B cell (primary cell): ENCODE measurements around the gene VPS37C. TPM values are rescaled to one million over a fixed set of nuclear protein-coding genes. Genes with fewer than 3 reads are reported as not detected.

Source experiments
- ATAC-seq: fragments of 200-7000 bp; cut with Tn5 transposase; one replicate; pipeline ENCODE4 v1.10.0; 2021; ENCODE audit warnings: low read depth, mild to moderate bottlenecking, moderate number of reproducible peaks, moderate library complexity
- CTCF ChIA-PET: fragments of 350-600 bp; sonication (Branson Sonifier 250); formaldehyde crosslinking; loops from one replicate; lab custom pipeline; 2021; ENCODE audit warnings: antibody characterized with exemption, inconsistent platforms; lab: Charles Lee
- POLR2A ChIA-PET: fragments of 350-600 bp; sonication (Branson Sonifier 250); formaldehyde crosslinking; loops from one replicate; lab custom pipeline; 2021; ENCODE audit warnings: antibody characterized with exemption; lab: Charles Lee
- DNase-seq: peaks from one replicate; pipeline ENCODE4 v3.0.0; 2013
- H2AFZ ChIP-seq: 2 replicates; pipeline ENCODE4 v1.6.1; 2012; ENCODE audit warnings: mild to moderate bottlenecking, low read depth, low read length; ENCODE audit not compliant: insufficient read depth, poor library complexity, severe bottlenecking
- H3K27ac ChIP-seq, 2 donors: 1 replicate in 1 of 2; 2 replicates in 1 of 2; pipeline ENCODE4 v1.5.1; 2012 to 2013; ENCODE audit warnings: low read length in 2 of 2, mild to moderate bottlenecking in 2 of 2, moderate library complexity in 1 of 2
- H3K27me3 ChIP-seq, 4 experiments: fragments of 200-600 bp in 1 of 4; sonication (generic) in 1 of 4; replicated peaks in 1 of 4; 1 replicate in 2 of 4; 2 replicates in 2 of 4; pipeline versions ENCODE4 v1.6.1 to v1.7.0; 2013 to 2016; ENCODE audit warnings: low read length in 3 of 4, mild to moderate bottlenecking in 2 of 4, mixed read lengths in 1 of 4, moderate library complexity in 1 of 4; ENCODE audit not compliant: insufficient read depth in 4 of 4, control insufficient read depth in 3 of 4; ENCODE audit errors: control extremely low read depth in 1 of 4
- H3K36me3 ChIP-seq, 2 experiments: replicated peaks in 1 of 2; 1 replicate in 1 of 2; 2 replicates in 1 of 2; pipeline versions ENCODE4 v1.6.1 to v1.7.1; 2013; ENCODE audit warnings: low read length in 1 of 2; ENCODE audit not compliant: insufficient read depth in 2 of 2, control insufficient read depth in 1 of 2; ENCODE audit errors: control extremely low read depth in 1 of 2, extremely low read depth in 1 of 2
- H3K4me1 ChIP-seq, 2 donors: fragments of 200-600 bp in 1 of 2; sonication (generic) in 1 of 2; 1 replicate in 1 of 2; 2 replicates in 1 of 2; pipeline versions ENCODE4 v1.5.1 to v1.6.1; 2013 to 2017; ENCODE audit warnings: low read length in 2 of 2; ENCODE audit not compliant: control insufficient read depth in 2 of 2, insufficient read depth in 2 of 2
- H3K4me2 ChIP-seq: replicated peaks from 2 replicates; pipeline ENCODE3; 2012; ENCODE audit warnings: mild to moderate bottlenecking, low read depth, low read length; ENCODE audit not compliant: poor library complexity, severe bottlenecking
- H3K4me3 ChIP-seq, 5 experiments: fragments of 200-600 bp in 1 of 5; sonication (generic) in 1 of 5; 1 replicate in 3 of 5; 2 replicates in 2 of 5; pipeline versions ENCODE4 v1.5.1 to v1.7.0; 2011 to 2016; ENCODE audit warnings: low read length in 4 of 5, mild to moderate bottlenecking in 4 of 5, low read depth in 2 of 5, control low read depth in 1 of 5, moderate library complexity in 1 of 5; ENCODE audit not compliant: insufficient read depth in 1 of 5; ENCODE audit errors: control extremely low read depth in 1 of 5, extremely low read depth in 1 of 5
- H3K79me2 ChIP-seq: fragments of 200-600 bp; sonication (generic); one replicate; pipeline ENCODE4 v1.6.0; 2016; ENCODE audit warnings: low read length; ENCODE audit not compliant: control insufficient read depth, insufficient read depth
- H3K9ac ChIP-seq: fragments of 200-600 bp; sonication (generic); 2 replicates; pipeline ENCODE4 v1.6.1; 2017; ENCODE audit warnings: mild to moderate bottlenecking, low read length, moderate library complexity
- H3K9me3 ChIP-seq, 3 donors: one replicate each; pipeline versions ENCODE4 v1.6.1 to v1.7.1; 2013; ENCODE audit warnings: low read length in 2 of 3; ENCODE audit not compliant: control insufficient read depth in 2 of 3, insufficient read depth in 1 of 3; ENCODE audit errors: control extremely low read depth in 1 of 3
- H4K20me1 ChIP-seq: 2 replicates; pipeline ENCODE4 v1.6.0; 2012; ENCODE audit warnings: mild to moderate bottlenecking, low read length; ENCODE audit not compliant: insufficient read depth, control insufficient read depth, poor library complexity, severe bottlenecking
- H3K27ac Mint-ChIP-seq: one replicate; pipeline ENCODE4 v1.8.0; 2021; ENCODE audit warnings: mixed read lengths
- H3K27me3 Mint-ChIP-seq: one replicate; pipeline ENCODE4 v1.8.0; 2021; ENCODE audit warnings: mixed read lengths
- H3K4me1 Mint-ChIP-seq: one replicate; pipeline ENCODE4 v1.8.0; 2021; ENCODE audit warnings: mixed read lengths
- H3K4me3 Mint-ChIP-seq: one replicate; pipeline ENCODE4 v1.8.0; 2021; ENCODE audit warnings: mixed read lengths
- H3K9me3 Mint-ChIP-seq: one replicate; pipeline ENCODE4 v1.8.0; 2022; ENCODE audit warnings: mixed read lengths; ENCODE audit not compliant: insufficient read depth
- CTCF ChIP-seq: fragments of 200-600 bp; IDR thresholded peaks from one replicate; pipeline ENCODE4 v1.8.0; 2022; ENCODE audit warnings: antibody characterized with exemption, mild to moderate bottlenecking
- EZH2 ChIP-seq: IDR thresholded peaks from 2 replicates; pipeline ENCODE4 v1.6.1; 2012; ENCODE audit warnings: borderline replicate concordance, low read depth, mild to moderate bottlenecking, moderate library complexity, low read length; ENCODE audit not compliant: insufficient read depth, poor library complexity, severe bottlenecking
- WGBS: methylation state at CpG from one replicate; pipeline ENCODE4 v1.1.5; 2013; ENCODE audit warnings: missing lambda C conversion rate; ENCODE audit not compliant: insufficient coverage; 5-methylcytosine and 5-hydroxymethylcytosine counted together
- intact Hi-C: fragments of 100-400 bp; cut with micrococcal nuclease; formaldehyde crosslinking; loops from one replicate; pipeline ENCODE4 v1.10.0; 2022
- polyA plus RNA-seq: library from polyadenylated mRNA; depleted of rRNA; stranded (reverse); fragments of >200 nt; gene quantifications from 2 replicates; pipeline ENCODE4 v1.2.3, GENCODE V29; 2012
- total RNA-seq, 2 donors: library from RNA; stranded (reverse); fragments of 120-200 nt in 1 of 2; gene quantifications; 1 replicate in 1 of 2; 2 replicates in 1 of 2; pipeline versions ENCODE4 v1.2.3 to v1.2.4, GENCODE V29; 2013 to 2022

Gene VPS37C
- total and polyA plus RNA-seq, 2 donors (not counting 1 experiment from before 2014, with no cell fraction given) = 6.4 to 20.1 TPM

DNA sequence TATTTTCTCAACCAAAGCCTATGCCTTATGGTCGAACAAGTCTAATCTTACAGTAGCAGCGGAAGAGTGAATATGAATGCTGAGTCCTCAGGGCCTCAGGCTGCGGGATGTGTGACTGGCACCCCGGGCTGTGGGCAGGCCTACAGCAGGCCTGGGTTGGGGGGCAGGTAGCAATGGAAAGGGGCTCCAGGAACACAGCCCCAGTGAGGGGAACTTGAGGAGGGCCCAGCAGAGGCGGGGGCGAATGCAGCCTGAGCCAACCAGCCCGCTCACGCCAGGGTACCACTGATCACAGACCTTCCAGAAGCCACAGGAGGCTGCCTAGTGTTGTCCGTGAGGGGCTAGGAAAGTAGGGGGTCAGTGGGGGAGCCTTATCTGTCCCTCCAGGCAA lies 70.2 kb downstream of the VPS37C start:
- Histone ChIP-seq H2AFZ (no peak overlapping the region), H4K20me1 (no peaks in the 10 kb centered on the region), H3K9me3 (peaks cover 0 to 5% (median 0%) of the 10 kb centered on the region in 3 donors), H3K27ac (peak overlapping the region in 1 of 2 donors; percentile 69), H3K4me2 (no peak overlapping the region), H3K9ac (no peak overlapping the region), H3K79me2 (no peaks in the 10 kb centered on the region), H3K27me3 (no peaks in the 10 kb centered on the region), H3K4me1 (peaks cover 46 to 51% of the 10 kb centered on the region in 2 donors), H3K36me3 (no peaks in the 10 kb centered on the region), H3K4me3 (no peak overlapping the region)
- CTCF ChIA-PET = interaction anchor here (1.1 kb wide), 1 partner anchor 14 kb away, joined by 3 read pairs; no protein-coding TSS in a partner anchor
- Mint-ChIP-seq H3K4me3 (peak overlapping the region; percentile 65), H3K27ac (peak overlapping the region; percentile 95), H3K27me3 (no peaks in the 10 kb centered on the region), H3K9me3 (no peaks in the 10 kb centered on the region), H3K4me1 (peaks cover 66% of the 10 kb centered on the region)
- intact Hi-C loops = loop anchor here (5.0 to 10.0 kb wide), 2 partner anchors 64 to 636 kb away; partner anchors contain the start of gene MS4A1
- no peak for TF ChIP-seq CTCF
- no peak for TF ChIP-seq EZH2
- DNase-seq (no peak), ATAC-seq (no peak)
- POLR2A ChIA-PET = interaction anchor here (1.0 kb wide), 1 partner anchor 13 kb away, joined by 10 read pairs; no protein-coding TSS in a partner anchor
- 96% methylated on average over 9 of the region's 9 CpGs for WGBS

DNA sequence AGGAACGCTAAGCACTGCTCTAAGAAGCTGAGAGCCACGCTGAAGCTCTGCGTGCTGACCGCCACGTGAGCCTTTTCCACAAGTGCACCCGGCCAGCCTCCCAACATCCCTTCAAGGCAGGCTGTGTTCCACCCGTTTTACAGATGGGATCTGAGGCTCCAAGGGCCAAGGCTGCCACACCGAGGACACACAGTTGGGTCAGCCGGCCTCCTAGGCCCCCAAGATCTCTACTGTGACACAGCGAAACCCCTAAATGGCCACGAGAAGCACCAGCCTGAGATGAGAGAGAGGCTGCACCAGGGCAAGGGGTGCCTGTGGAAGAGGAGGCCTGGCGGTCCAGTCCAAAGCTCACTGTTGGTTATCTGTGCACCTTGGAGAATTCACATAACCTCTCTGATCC lies 70.7 kb downstream of the VPS37C start:
- WGBS = 98% methylated on average over 11 of the region's 12 CpGs
- peak overlapping the region; percentile 65 for H3K4me3 Mint-ChIP-seq

More for the DNA sequence above, 70.7 kb downstream of the VPS37C start:
- ChIA-PET POLR2A (no interaction called here), CTCF (interaction anchor here (1.1 kb wide), 2 partner anchors 14 to 39 kb away, joined by 3 read pairs; no protein-coding TSS in a partner anchor)
- Mint-ChIP-seq H3K9me3 (no peaks in the 10 kb centered on the region), H3K27ac (peak overlapping the region; percentile 95), H3K27me3 (no peaks in the 10 kb centered on the region), H3K4me1 (peaks cover 61% of the 10 kb centered on the region)
- Histone ChIP-seq H4K20me1 (no peaks in the 10 kb centered on the region), H3K9ac (no peak overlapping the region), H3K4me2 (no peak overlapping the region), H3K9me3 (peaks cover 0 to 5% (median 0%) of the 10 kb centered on the region in 3 donors), H3K27me3 (no peaks in the 10 kb centered on the region), H3K27ac (no peak overlapping the region), H3K36me3 (no peaks in the 10 kb centered on the region), H2AFZ (no peak overlapping the region), H3K4me3 (no peak overlapping the region), H3K4me1 (peaks cover 41 to 47% of the 10 kb centered on the region in 2 donors), H3K79me2 (no peaks in the 10 kb centered on the region)
- no peak for ATAC-seq
- TF ChIP-seq CTCF (no peak), EZH2 (no peak)
- DNase-seq = peak; percentile 6
- intact Hi-C loops = loop anchor here (5.0 to 10.0 kb wide), 2 partner anchors 63 to 636 kb away; partner anchors contain the start of gene MS4A1
